Astrocyte (in vitro differentiated cells and primary cell): ENCODE data around the gene CC2D1B. TPM values are rescaled to one million over a fixed set of nuclear protein-coding genes. Genes with fewer than 3 reads are reported as not detected.

ENCODE experiments used
- DNase-seq: peaks from one replicate; pipeline ENCODE4 v3.0.0-alpha.2; 2010; ENCODE audit warnings: low read depth
- FAIRE-seq: peaks from 2 replicates; lab custom pipeline; 2011; peaks lifted over from hg19 to GRCh38; lab: Jason Lieb, UNC
- H2AFZ ChIP-seq: 2 replicates; pipeline ENCODE4 v1.6.0; 2012; ENCODE audit warnings: low read depth, low read length, inconsistent platforms
- H3K27ac ChIP-seq: 2 replicates; pipeline ENCODE4 v1.5.1; 2011; ENCODE audit warnings: low read depth, low read length, inconsistent platforms
- H3K27me3 ChIP-seq: 2 replicates; pipeline ENCODE4 v1.6.0; 2011; ENCODE audit warnings: low read length, inconsistent platforms; ENCODE audit not compliant: insufficient read depth
- H3K36me3 ChIP-seq: 2 replicates; pipeline ENCODE4 v1.5.1; 2011; ENCODE audit warnings: low read length, inconsistent platforms; ENCODE audit not compliant: insufficient read depth
- H3K4me1 ChIP-seq: 2 replicates; pipeline ENCODE4 v1.5.1; 2011; ENCODE audit warnings: low read length, inconsistent platforms; ENCODE audit not compliant: insufficient read depth
- H3K4me2 ChIP-seq: 2 replicates; pipeline ENCODE4 v1.6.0; 2012; ENCODE audit warnings: low read length, inconsistent platforms
- H3K4me3 ChIP-seq: 2 replicates; pipeline ENCODE4 v1.5.1; 2011; ENCODE audit warnings: low read depth, mild to moderate bottlenecking, low read length, inconsistent platforms; ENCODE audit not compliant: insufficient read depth
- H3K79me2 ChIP-seq: 2 replicates; pipeline ENCODE4 v1.6.0; 2012; ENCODE audit warnings: mild to moderate bottlenecking, low read length, inconsistent platforms; ENCODE audit not compliant: insufficient read depth
- H3K9ac ChIP-seq: 2 replicates; pipeline ENCODE4 v1.6.0; 2012; ENCODE audit warnings: mild to moderate bottlenecking, low read length, inconsistent platforms
- H3K9me3 ChIP-seq: 2 replicates; pipeline ENCODE4 v1.5.1; 2012; ENCODE audit warnings: low read depth, mild to moderate bottlenecking, low read length, inconsistent platforms; ENCODE audit not compliant: insufficient read depth
- H4K20me1 ChIP-seq: 2 replicates; pipeline ENCODE4 v1.6.0; 2012; ENCODE audit warnings: low read length, inconsistent platforms; ENCODE audit not compliant: insufficient read depth
- H3K27ac Mint-ChIP-seq: one replicate; pipeline ENCODE4 v1.8.0; 2021; ENCODE audit warnings: mild to moderate bottlenecking, mixed read lengths; ENCODE audit not compliant: unreplicated experiment
- H3K27me3 Mint-ChIP-seq: one replicate; pipeline ENCODE4 v1.8.0; 2021; ENCODE audit warnings: low read depth, mixed read lengths; ENCODE audit not compliant: unreplicated experiment
- H3K36me3 Mint-ChIP-seq: one replicate; pipeline ENCODE4 v1.8.0; 2021; ENCODE audit warnings: low read depth, mixed read lengths; ENCODE audit not compliant: unreplicated experiment
- H3K4me1 Mint-ChIP-seq: one replicate; pipeline ENCODE4 v1.8.0; 2021; ENCODE audit warnings: low read depth, mixed read lengths; ENCODE audit not compliant: unreplicated experiment
- H3K4me3 Mint-ChIP-seq: one replicate; pipeline ENCODE4 v1.8.0; 2021; ENCODE audit warnings: mild to moderate bottlenecking, moderate library complexity, mixed read lengths; ENCODE audit not compliant: unreplicated experiment
- H3K9me3 Mint-ChIP-seq: one replicate; pipeline ENCODE4 v1.8.0; 2021; ENCODE audit warnings: mild to moderate bottlenecking, mixed read lengths; ENCODE audit not compliant: unreplicated experiment
- EZH2 ChIP-seq: IDR thresholded peaks from 2 replicates; pipeline ENCODE4 v1.6.1; 2012; ENCODE audit warnings: mild to moderate bottlenecking, low read length, inconsistent platforms; ENCODE audit not compliant: insufficient read depth
- total RNA-seq: library from RNA; stranded (reverse); gene quantifications from 2 replicates; pipeline ENCODE4 v1.2.1, GENCODE V29; 2021
- TF ChIP-seq, protein P1 (sequence below): IDR thresholded peaks from 2 replicates; pipeline ENCODE4 v1.5.1; 2011; ENCODE audit warnings: low read depth, mild to moderate bottlenecking, inconsistent platforms, low read length, moderate library complexity; ENCODE audit not compliant: insufficient read depth

CC2D1B gene
- total RNA-seq, 1 donor from 2014 or later: 25.6 TPM

DNA sequence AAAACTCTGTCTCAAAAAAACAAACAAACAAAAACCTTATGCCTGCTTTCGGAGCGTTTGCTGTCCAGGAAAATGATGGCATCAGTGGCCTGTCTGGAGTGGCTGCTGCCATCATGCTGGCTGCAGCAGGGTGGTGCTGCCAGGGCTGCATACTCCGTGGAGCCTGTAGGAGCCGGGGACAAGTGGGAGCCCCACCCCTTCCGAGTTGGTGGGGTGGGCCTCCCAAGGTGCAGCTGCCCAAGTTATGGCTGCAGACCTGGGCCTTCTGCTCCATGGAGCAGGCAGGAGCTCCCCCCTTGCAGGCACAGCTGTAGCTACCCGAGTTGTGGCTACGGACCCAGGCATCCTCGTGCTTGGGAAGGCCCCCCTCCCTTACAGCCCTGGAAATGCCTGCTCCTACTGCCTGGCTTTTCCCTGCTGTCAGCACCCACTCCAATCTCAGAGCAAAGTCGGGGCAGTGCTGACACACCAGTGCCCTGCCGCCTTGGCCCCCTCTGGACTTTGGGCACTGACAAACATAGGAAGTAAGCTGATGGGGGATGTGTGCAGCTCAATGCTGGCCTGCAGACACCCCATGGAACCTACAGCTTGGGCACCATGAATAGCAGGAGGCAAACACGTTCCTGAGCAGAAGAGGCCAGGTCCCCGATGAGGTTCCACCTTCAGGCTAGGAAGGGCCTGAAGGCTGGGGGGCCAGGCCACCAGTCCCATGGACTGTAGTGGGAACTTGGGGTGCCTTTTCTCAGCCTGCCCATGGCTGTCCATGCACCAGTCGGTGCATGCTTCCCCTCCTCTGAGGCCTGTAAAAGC is 60.4 kb downstream of the CC2D1B start:
- Histone ChIP-seq H3K4me2 (no peak overlapping the region), H3K27me3 (no peaks in the 10 kb centered on the region), H3K36me3 (no peaks in the 10 kb centered on the region), H3K9ac (no peak overlapping the region), H4K20me1 (no peaks in the 10 kb centered on the region), H3K79me2 (no peaks in the 10 kb centered on the region), H2AFZ (no peak overlapping the region), H3K9me3 (no peaks in the 10 kb centered on the region), H3K4me1 (no peaks in the 10 kb centered on the region), H3K27ac (no peak overlapping the region), H3K4me3 (no peak overlapping the region)
- Mint-ChIP-seq H3K27ac (no peak overlapping the region), H3K36me3 (peaks cover under 1% of the 10 kb centered on the region), H3K27me3 (no peaks in the 10 kb centered on the region), H3K9me3 (no peaks in the 10 kb centered on the region), H3K4me1 (no peaks in the 10 kb centered on the region), H3K4me3 (no peak overlapping the region)
- DNase-seq (no peak), FAIRE-seq (no peak)
- TF ChIP-seq EZH2: no peak
- TF ChIP-seq, protein P1, sequence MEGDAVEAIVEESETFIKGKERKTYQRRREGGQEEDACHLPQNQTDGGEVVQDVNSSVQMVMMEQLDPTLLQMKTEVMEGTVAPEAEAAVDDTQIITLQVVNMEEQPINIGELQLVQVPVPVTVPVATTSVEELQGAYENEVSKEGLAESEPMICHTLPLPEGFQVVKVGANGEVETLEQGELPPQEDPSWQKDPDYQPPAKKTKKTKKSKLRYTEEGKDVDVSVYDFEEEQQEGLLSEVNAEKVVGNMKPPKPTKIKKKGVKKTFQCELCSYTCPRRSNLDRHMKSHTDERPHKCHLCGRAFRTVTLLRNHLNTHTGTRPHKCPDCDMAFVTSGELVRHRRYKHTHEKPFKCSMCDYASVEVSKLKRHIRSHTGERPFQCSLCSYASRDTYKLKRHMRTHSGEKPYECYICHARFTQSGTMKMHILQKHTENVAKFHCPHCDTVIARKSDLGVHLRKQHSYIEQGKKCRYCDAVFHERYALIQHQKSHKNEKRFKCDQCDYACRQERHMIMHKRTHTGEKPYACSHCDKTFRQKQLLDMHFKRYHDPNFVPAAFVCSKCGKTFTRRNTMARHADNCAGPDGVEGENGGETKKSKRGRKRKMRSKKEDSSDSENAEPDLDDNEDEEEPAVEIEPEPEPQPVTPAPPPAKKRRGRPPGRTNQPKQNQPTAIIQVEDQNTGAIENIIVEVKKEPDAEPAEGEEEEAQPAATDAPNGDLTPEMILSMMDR: no peak

Other genes starting within 250 kb of the CC2D1B start
- 16.4 and 16.5 TPM in 2 replicates for gene ZFYVE9, start 224.1 kb downstream of the CC2D1B start, total RNA-seq
- 1.1 and 2.1 TPM in 2 replicates for gene ORC1, start 38.2 kb upstream of the CC2D1B start, total RNA-seq
- 28.4 and 31.8 TPM in 2 replicates for gene PRPF38A, start 38.4 kb upstream of the CC2D1B start, total RNA-seq
- gene TUT4, start 186.9 kb upstream of the CC2D1B start, total RNA-seq: 44.8 and 47.0 TPM in 2 replicates
- gene GPX7, start 236.2 kb upstream of the CC2D1B start, total RNA-seq: 4.2 and 5.7 TPM in 2 replicates